HL-60 (cell line): Measurements from ENCODE around the gene FCHSD2.

ENCODE experiments used
- DNase-seq, 2 experiments: peaks; one replicate each; pipeline ENCODE4 v3.0.0-alpha.2; 2010 to 2020; ENCODE audit warnings: low read depth in 1 of 2, low spot score in 1 of 2
- H3K27ac ChIP-seq: fragments of 250-450 bp; sonication (Bioruptor Pico); replicated peaks from 2 replicates; pipeline ENCODE4 v1.5.1; 2020; ENCODE audit warnings: mild to moderate bottlenecking, moderate library complexity
- H3K27me3 ChIP-seq: fragments of 250-450 bp; sonication (Bioruptor Pico); 2 replicates; pipeline ENCODE4 v1.5.1; 2021; ENCODE audit warnings: mild to moderate bottlenecking, moderate library complexity; ENCODE audit not compliant: insufficient read depth, poor library complexity, severe bottlenecking
- H3K4me3 ChIP-seq: replicated peaks from 2 replicates; pipeline ENCODE4 v1.5.1; 2011; ENCODE audit warnings: mild to moderate bottlenecking, control low read depth, low read length; ENCODE audit not compliant: insufficient read depth
- CTCF ChIP-seq: IDR thresholded peaks from one replicate; pipeline ENCODE4 v1.5.1; 2011; ENCODE audit warnings: low read length, control low read depth, inconsistent platforms; ENCODE audit not compliant: insufficient read depth
- GABPA ChIP-seq: IDR thresholded peaks from 2 replicates; pipeline ENCODE4 v1.6.1; 2012; ENCODE audit warnings: low read depth
- POLR2AphosphoS5 ChIP-seq: IDR thresholded peaks from 2 replicates; pipeline ENCODE4 v1.6.1; 2012; ENCODE audit warnings: low read depth
- REST ChIP-seq: IDR thresholded peaks from 2 replicates; pipeline ENCODE4 v1.6.1; 2012; ENCODE audit warnings: low read depth; ENCODE audit not compliant: insufficient replicate concordance
- SPI1 ChIP-seq: IDR thresholded peaks from 2 replicates; pipeline ENCODE4 v1.6.1; 2012; ENCODE audit warnings: low read depth, mild to moderate bottlenecking, borderline replicate concordance

Gene FCHSD2

GRCh38 chr11:73145986-73146575 is 4.0 kb upstream of the FCHSD2 start:
- Histone ChIP-seq H3K4me3 (no peak overlapping the region), H3K27me3 (no peaks in the 10 kb centered on the region), H3K27ac (no peak overlapping the region)
- no peak for TF ChIP-seq REST
- TF ChIP-seq GABPA: no peak
- TF ChIP-seq SPI1: no peak
- no peak for DNase-seq

GRCh38 chr11:73143126-73143838 is 1.2 kb upstream of the FCHSD2 start:
- H3K27ac ChIP-seq: peak overlapping the region; percentile 98
- no peak for TF ChIP-seq SPI1
- TF ChIP-seq CTCF: no peak
- peak; percentile 12 for TF ChIP-seq REST
- no peak for TF ChIP-seq GABPA
- peak; percentile 59 to 83 for DNase-seq
- no peaks in the 10 kb centered on the region for H3K27me3 ChIP-seq
- peak overlapping the region; percentile 96 for H3K4me3 ChIP-seq

- Histone ChIP-seq H3K4me3 (peak overlapping the region; percentile 96), H3K27me3 (no peaks in the 10 kb centered on the region), H3K27ac (peak overlapping the region; percentile 98)
- TF ChIP-seq REST (no peak), POLR2AphosphoS5 (no peak), CTCF (no peak), SPI1 (no peak), GABPA (no peak)
- DNase-seq: peak; percentile 68 to 75
These were observed 600 bp downstream of the FCHSD2 start for GRCh38 chr11:73141309-73142127.
